Measurements from ENCODE around the gene SLC16A10. TPM values are rescaled to one million over a fixed set of nuclear protein-coding genes. Genes with fewer than 3 reads are reported as not detected.

The SLC16A10 gene
- total and polyA plus RNA-seq, 2 of the 13 experiments (the other 11 are each of a cell fraction or from before 2014, with no cell fraction given): 8.2 to 20.1 TPM

DNA sequence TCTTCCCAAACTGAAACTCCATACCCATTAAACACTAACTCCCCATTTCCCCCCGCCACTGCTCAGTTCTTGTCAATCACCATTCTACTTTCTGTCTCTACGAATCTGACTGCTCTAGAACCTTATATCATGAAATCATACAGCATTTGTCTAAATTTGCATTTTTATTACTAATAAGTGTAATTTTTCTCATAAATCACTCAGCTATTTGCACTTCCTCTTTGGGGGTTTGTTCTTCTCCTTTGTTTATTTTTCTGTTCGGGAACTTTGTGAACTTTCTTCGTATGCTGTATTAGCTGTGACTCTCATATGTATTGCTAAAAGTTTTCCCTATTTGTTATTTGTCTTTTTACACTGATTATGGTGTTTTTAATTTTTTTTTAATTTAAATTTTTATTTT lies 152.2 kb downstream of the SLC16A10 start:
- Histone ChIP-seq H3K27me3 (ENCODE audit: control insufficient read depth in 1 of 2, insufficient read depth in 2 of 2, low read length in 2 of 2) (no peaks in the 10 kb centered on the region), H3K27ac (ENCODE audit: extremely low read length, insufficient read depth, low read length) (no peak overlapping the region), H2AFZ (ENCODE audit: low read length) (no peak overlapping the region), H3K36me3 (replicated peaks in 1 of 2; ENCODE audit: control insufficient read depth in 1 of 2, insufficient read depth in 2 of 2, low read length in 2 of 2) (no peaks in the 10 kb centered on the region), H4K20me1 (ENCODE audit: insufficient read depth, low read length) (no peaks in the 10 kb centered on the region), H3K9ac (ENCODE audit: insufficient read depth, low read depth, low read length) (no peak overlapping the region), H3K9me3 (ENCODE audit: low read length) (no peaks in the 10 kb centered on the region), H3K4me2 (ENCODE audit: low read depth, low read length) (no peak overlapping the region), H3K79me2 (ENCODE audit: insufficient read depth, low read length) (no peaks in the 10 kb centered on the region), H3K4me1 (ENCODE audit: insufficient read depth, low read length) (0 out of 2 replicates have a peak, but pooled peaks cover 1% of the 10 kb centered on the region), H3K4me3 (replicated peaks in 1 of 3; ENCODE audit: insufficient read depth in 1 of 3, low read depth in 2 of 3, low read length in 3 of 3) (no peak overlapping the region)
- no peak for DNase-seq (ENCODE audit: low spot score)
- CTCF ChIA-PET (ENCODE audit: low intra/inter-chr PET ratio, low total read pairs): no interaction called here
- in situ Hi-C loops (cut with HindIII; ENCODE audit: extremely low pct_ligation_motif_present, low pct_unique_long_range_greater_than_20kb) (no loop called here), intact Hi-C loops (cut with micrococcal nuclease; ENCODE audit: unreplicated experiment) (no loop called here)
- ATAC-seq: no peak
- POLR2A ChIA-PET: no interaction called here
- 39% methylated on average over 4 of the region's 4 CpGs for WGBS (ENCODE audit: low lambda C conversion rate)
- no peak for FAIRE-seq
- BruUV-seq (replicated peaks): no TSS peak
- no peak for TF ChIP-seq ZNF672 (CRISPR knock-in tag; IDR thresholded peaks at IDR 0.05)
- TF ChIP-seq ETV5 (CRISPR knock-in tag; IDR thresholded peaks at IDR 0.05; ENCODE audit: borderline replicate concordance): no peak
- TF ChIP-seq, protein P1, sequence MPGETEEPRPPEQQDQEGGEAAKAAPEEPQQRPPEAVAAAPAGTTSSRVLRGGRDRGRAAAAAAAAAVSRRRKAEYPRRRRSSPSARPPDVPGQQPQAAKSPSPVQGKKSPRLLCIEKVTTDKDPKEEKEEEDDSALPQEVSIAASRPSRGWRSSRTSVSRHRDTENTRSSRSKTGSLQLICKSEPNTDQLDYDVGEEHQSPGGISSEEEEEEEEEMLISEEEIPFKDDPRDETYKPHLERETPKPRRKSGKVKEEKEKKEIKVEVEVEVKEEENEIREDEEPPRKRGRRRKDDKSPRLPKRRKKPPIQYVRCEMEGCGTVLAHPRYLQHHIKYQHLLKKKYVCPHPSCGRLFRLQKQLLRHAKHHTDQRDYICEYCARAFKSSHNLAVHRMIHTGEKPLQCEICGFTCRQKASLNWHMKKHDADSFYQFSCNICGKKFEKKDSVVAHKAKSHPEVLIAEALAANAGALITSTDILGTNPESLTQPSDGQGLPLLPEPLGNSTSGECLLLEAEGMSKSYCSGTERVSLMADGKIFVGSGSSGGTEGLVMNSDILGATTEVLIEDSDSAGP (CRISPR knock-in tag; IDR thresholded peaks at IDR 0.05; ENCODE audit: borderline replicate concordance): no peak
- no peak for TF ChIP-seq PTBP1 (IDR thresholded peaks at IDR 0.05; ENCODE audit: low read depth, low read length, poor library complexity, severe bottlenecking)
- no peak for TF ChIP-seq ZNF790 (CRISPR knock-in tag; IDR thresholded peaks at IDR 0.05; ENCODE audit: borderline replicate concordance)
- no peak for TF ChIP-seq ZNF530 (CRISPR knock-in tag; IDR thresholded peaks at IDR 0.05; ENCODE audit: low read depth)
- TF ChIP-seq ZNF644 (CRISPR knock-in tag; IDR thresholded peaks at IDR 0.05; ENCODE audit: low read depth): no peak
- TF ChIP-seq HES4 (CRISPR knock-in tag; IDR thresholded peaks at IDR 0.05; ENCODE audit: borderline replicate concordance): no peak
- TF ChIP-seq GFI1 (CRISPR knock-in tag; IDR thresholded peaks at IDR 0.05; ENCODE audit: borderline replicate concordance): no peak
- no peak for TF ChIP-seq RELA (CRISPR knock-in tag; IDR thresholded peaks at IDR 0.05)
- no peak for TF ChIP-seq ZBTB8A (CRISPR knock-in tag; IDR thresholded peaks at IDR 0.05; ENCODE audit: borderline replicate concordance, low read depth)
- no peak for TF ChIP-seq RORA (CRISPR knock-in tag; IDR thresholded peaks at IDR 0.05)
- TF ChIP-seq, protein P2, sequence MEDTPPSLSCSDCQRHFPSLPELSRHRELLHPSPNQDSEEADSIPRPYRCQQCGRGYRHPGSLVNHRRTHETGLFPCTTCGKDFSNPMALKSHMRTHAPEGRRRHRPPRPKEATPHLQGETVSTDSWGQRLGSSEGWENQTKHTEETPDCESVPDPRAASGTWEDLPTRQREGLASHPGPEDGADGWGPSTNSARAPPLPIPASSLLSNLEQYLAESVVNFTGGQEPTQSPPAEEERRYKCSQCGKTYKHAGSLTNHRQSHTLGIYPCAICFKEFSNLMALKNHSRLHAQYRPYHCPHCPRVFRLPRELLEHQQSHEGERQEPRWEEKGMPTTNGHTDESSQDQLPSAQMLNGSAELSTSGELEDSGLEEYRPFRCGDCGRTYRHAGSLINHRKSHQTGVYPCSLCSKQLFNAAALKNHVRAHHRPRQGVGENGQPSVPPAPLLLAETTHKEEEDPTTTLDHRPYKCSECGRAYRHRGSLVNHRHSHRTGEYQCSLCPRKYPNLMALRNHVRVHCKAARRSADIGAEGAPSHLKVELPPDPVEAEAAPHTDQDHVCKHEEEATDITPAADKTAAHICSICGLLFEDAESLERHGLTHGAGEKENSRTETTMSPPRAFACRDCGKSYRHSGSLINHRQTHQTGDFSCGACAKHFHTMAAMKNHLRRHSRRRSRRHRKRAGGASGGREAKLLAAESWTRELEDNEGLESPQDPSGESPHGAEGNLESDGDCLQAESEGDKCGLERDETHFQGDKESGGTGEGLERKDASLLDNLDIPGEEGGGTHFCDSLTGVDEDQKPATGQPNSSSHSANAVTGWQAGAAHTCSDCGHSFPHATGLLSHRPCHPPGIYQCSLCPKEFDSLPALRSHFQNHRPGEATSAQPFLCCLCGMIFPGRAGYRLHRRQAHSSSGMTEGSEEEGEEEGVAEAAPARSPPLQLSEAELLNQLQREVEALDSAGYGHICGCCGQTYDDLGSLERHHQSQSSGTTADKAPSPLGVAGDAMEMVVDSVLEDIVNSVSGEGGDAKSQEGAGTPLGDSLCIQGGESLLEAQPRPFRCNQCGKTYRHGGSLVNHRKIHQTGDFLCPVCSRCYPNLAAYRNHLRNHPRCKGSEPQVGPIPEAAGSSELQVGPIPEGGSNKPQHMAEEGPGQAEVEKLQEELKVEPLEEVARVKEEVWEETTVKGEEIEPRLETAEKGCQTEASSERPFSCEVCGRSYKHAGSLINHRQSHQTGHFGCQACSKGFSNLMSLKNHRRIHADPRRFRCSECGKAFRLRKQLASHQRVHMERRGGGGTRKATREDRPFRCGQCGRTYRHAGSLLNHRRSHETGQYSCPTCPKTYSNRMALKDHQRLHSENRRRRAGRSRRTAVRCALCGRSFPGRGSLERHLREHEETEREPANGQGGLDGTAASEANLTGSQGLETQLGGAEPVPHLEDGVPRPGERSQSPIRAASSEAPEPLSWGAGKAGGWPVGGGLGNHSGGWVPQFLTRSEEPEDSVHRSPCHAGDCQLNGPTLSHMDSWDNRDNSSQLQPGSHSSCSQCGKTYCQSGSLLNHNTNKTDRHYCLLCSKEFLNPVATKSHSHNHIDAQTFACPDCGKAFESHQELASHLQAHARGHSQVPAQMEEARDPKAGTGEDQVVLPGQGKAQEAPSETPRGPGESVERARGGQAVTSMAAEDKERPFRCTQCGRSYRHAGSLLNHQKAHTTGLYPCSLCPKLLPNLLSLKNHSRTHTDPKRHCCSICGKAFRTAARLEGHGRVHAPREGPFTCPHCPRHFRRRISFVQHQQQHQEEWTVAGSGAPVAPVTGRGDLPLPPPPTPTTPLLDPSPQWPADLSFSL (CRISPR knock-in tag; IDR thresholded peaks at IDR 0.05): no peak
- TF ChIP-seq, protein P3, sequence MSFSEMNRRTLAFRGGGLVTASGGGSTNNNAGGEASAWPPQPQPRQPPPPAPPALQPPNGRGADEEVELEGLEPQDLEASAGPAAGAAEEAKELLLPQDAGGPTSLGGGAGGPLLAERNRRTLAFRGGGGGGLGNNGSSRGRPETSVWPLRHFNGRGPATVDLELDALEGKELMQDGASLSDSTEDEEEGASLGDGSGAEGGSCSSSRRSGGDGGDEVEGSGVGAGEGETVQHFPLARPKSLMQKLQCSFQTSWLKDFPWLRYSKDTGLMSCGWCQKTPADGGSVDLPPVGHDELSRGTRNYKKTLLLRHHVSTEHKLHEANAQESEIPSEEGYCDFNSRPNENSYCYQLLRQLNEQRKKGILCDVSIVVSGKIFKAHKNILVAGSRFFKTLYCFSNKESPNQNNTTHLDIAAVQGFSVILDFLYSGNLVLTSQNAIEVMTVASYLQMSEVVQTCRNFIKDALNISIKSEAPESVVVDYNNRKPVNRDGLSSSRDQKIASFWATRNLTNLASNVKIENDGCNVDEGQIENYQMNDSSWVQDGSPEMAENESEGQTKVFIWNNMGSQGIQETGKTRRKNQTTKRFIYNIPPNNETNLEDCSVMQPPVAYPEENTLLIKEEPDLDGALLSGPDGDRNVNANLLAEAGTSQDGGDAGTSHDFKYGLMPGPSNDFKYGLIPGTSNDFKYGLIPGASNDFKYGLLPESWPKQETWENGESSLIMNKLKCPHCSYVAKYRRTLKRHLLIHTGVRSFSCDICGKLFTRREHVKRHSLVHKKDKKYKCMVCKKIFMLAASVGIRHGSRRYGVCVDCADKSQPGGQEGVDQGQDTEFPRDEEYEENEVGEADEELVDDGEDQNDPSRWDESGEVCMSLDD (CRISPR knock-in tag; IDR thresholded peaks at IDR 0.05; ENCODE audit: borderline replicate concordance): no peak
- no peak for TF ChIP-seq TAF1 (CRISPR knock-in tag; IDR thresholded peaks at IDR 0.05)
